IPS-20b (cell line): ENCODE measurements around the gene SSC4D.

Experiments
- H3K27ac ChIP-seq: one replicate; pipeline ENCODE4 v1.5.1; 2013; ENCODE audit warnings: low read length
- H3K27me3 ChIP-seq: 2 replicates; pipeline ENCODE4 v1.6.1; 2013; ENCODE audit warnings: mild to moderate bottlenecking, low read length, inconsistent platforms; ENCODE audit not compliant: insufficient read depth
- H3K36me3 ChIP-seq: 2 replicates; pipeline ENCODE4 v1.6.1; 2013; ENCODE audit warnings: low read depth, mild to moderate bottlenecking, inconsistent platforms, low read length, moderate library complexity; ENCODE audit not compliant: insufficient read depth
- H3K4me1 ChIP-seq: 2 replicates; pipeline ENCODE4 v1.6.1; 2013; ENCODE audit warnings: mild to moderate bottlenecking, control low read depth, inconsistent platforms, low read length, moderate library complexity; ENCODE audit not compliant: insufficient read depth
- H3K4me3 ChIP-seq: 2 replicates; pipeline ENCODE4 v1.5.1; 2013; ENCODE audit warnings: mild to moderate bottlenecking, low read length, inconsistent platforms
- H3K9ac ChIP-seq: 2 replicates; pipeline ENCODE4 v1.6.1; 2013; ENCODE audit warnings: low read depth, mild to moderate bottlenecking, inconsistent platforms, low read length, moderate library complexity
- H3K9me3 ChIP-seq: 2 replicates; pipeline ENCODE4 v1.6.1; 2013; ENCODE audit warnings: mild to moderate bottlenecking, low read depth, low read length, inconsistent platforms; ENCODE audit not compliant: insufficient read depth

The SSC4D gene

GRCh38 chr7:76346097-76346496 lies 63.4 kb downstream of the SSC4D start:
- Histone ChIP-seq H3K4me3 (no peak overlapping the region), H3K27ac (no peak overlapping the region), H3K9me3 (no peaks in the 10 kb centered on the region), H3K9ac (no peak overlapping the region), H3K36me3 (peaks cover 93% of the 10 kb centered on the region), H3K4me1 (0 out of 2 replicates have a peak, but pooled peaks cover under 1% of the 10 kb centered on the region), H3K27me3 (no peaks in the 10 kb centered on the region)

- no peak overlapping the region for H3K27ac ChIP-seq
- no peak overlapping the region for H3K9ac ChIP-seq
- H3K4me3 ChIP-seq, result no peak overlapping the region
- no peaks in the 10 kb centered on the region for H3K4me1 ChIP-seq
- H3K27me3 ChIP-seq, result no peaks in the 10 kb centered on the region
- H3K9me3 ChIP-seq, result no peaks in the 10 kb centered on the region
- peaks cover 87% of the 10 kb centered on the region for H3K36me3 ChIP-seq
Measured at GRCh38 chr7:76343931-76344321, 65.6 kb downstream of the SSC4D start.

- H3K9ac ChIP-seq, result no peak overlapping the region
- no peaks in the 10 kb centered on the region for H3K27me3 ChIP-seq
- H3K4me3 ChIP-seq, result no peak overlapping the region
- H3K36me3 ChIP-seq, result peaks cover 88% of the 10 kb centered on the region
- H3K4me1 ChIP-seq, result 0 out of 2 replicates have a peak, but pooled peaks cover 2% of the 10 kb centered on the region
- no peak overlapping the region for H3K27ac ChIP-seq
- no peaks in the 10 kb centered on the region for H3K9me3 ChIP-seq
Measured at GRCh38 chr7:76343294-76343930, 66.1 kb downstream of the SSC4D start.

- H3K4me3 ChIP-seq, result no peak overlapping the region
- H3K36me3 ChIP-seq, result peaks cover 88% of the 10 kb centered on the region
- H3K27me3 ChIP-seq, result no peaks in the 10 kb centered on the region
- H3K4me1 ChIP-seq, result 0 out of 2 replicates have a peak, but pooled peaks cover 3% of the 10 kb centered on the region
- H3K9ac ChIP-seq, result no peak overlapping the region
- no peak overlapping the region for H3K27ac ChIP-seq
- no peaks in the 10 kb centered on the region for H3K9me3 ChIP-seq
Measured at GRCh38 chr7:76342222-76342621, 67.3 kb downstream of the SSC4D start.

- no peak overlapping the region for H3K4me3 ChIP-seq
Measured at GRCh38 chr7:76340617-76341131, 68.8 kb downstream of the SSC4D start.

More at GRCh38 chr7:76340617-76341131, 68.8 kb downstream of the SSC4D start:
- Histone ChIP-seq H3K36me3 (peaks cover 85% of the 10 kb centered on the region), H3K27ac (no peak overlapping the region), H3K4me1 (0 out of 2 replicates have a peak, but pooled peaks cover 3% of the 10 kb centered on the region), H3K9me3 (no peaks in the 10 kb centered on the region), H3K27me3 (no peaks in the 10 kb centered on the region), H3K9ac (no peak overlapping the region)
